PC-9 (cell line): ENCODE measurements around the gene HHATL. TPM values are rescaled to one million over a fixed set of nuclear protein-coding genes. Genes with fewer than 3 reads are reported as not detected.

ENCODE experiments used
- BruUV-seq: library from RNA; stranded (reverse); fragments of 400-500 nt; replicated peaks from 2 replicates; lab custom pipeline; 2021; lab: Mats Ljungman, UMichigan
- CTCF ChIA-PET: fragments of 300-600 bp; sonication (Branson Sonifier 250); formaldehyde crosslinking; loops from one replicate; lab custom pipeline; 2022; ENCODE audit warnings: antibody characterized with exemption; lab: Charles Lee
- POLR2A ChIA-PET: fragments of 300-600 bp; sonication (Branson Sonifier 250); formaldehyde crosslinking; loops from one replicate; lab custom pipeline; 2022; ENCODE audit warnings: antibody characterized with exemption; ENCODE audit not compliant: unreplicated experiment; lab: Charles Lee
- DNase-seq, 2 experiments: peaks; one replicate each; pipeline versions ENCODE4 v3.0.0 to v3.0.0-alpha.2; 2015 to 2022; ENCODE audit warnings: mixed read lengths in 1 of 2
- H2AFZ ChIP-seq: fragments of 200-600 bp; sonication (generic); 2 replicates; pipeline ENCODE4 v1.8.1; 2017; ENCODE audit warnings: antibody characterized with exemption
- H3F3A ChIP-seq: fragments of 200-600 bp; sonication (generic); 2 replicates; pipeline ENCODE4 v1.8.1; 2017; ENCODE audit warnings: antibody characterized with exemption, mild to moderate bottlenecking, low read depth; ENCODE audit not compliant: insufficient read depth
- H3K27ac ChIP-seq: fragments of 200-600 bp; sonication (generic); 2 replicates; pipeline ENCODE4 v1.6.1; 2016; ENCODE audit warnings: mixed run types
- H3K27me3 ChIP-seq: fragments of 200-600 bp; sonication (generic); 2 replicates; pipeline ENCODE4 v1.6.1; 2016; ENCODE audit warnings: low read depth, mixed run types; ENCODE audit not compliant: insufficient read depth
- H3K36me3 ChIP-seq: fragments of 200-600 bp; sonication (generic); 2 replicates; pipeline ENCODE4 v1.6.1; 2016; ENCODE audit warnings: low read depth, mixed run types
- H3K4me1 ChIP-seq: fragments of 200-600 bp; sonication (generic); replicated peaks from 2 replicates; pipeline ENCODE4 v1.6.1; 2016; ENCODE audit warnings: mixed run types; ENCODE audit not compliant: insufficient read depth
- H3K4me2 ChIP-seq: fragments of 200-600 bp; sonication (generic); 2 replicates; pipeline ENCODE4 v1.6.1; 2017; ENCODE audit warnings: mixed run types
- H3K4me3 ChIP-seq: fragments of 200-600 bp; sonication (generic); 2 replicates; pipeline ENCODE4 v1.6.1; 2016; ENCODE audit warnings: mixed run types
- H3K79me2 ChIP-seq: fragments of 200-600 bp; sonication (generic); 2 replicates; pipeline ENCODE4 v1.6.1; 2017; ENCODE audit warnings: low read depth, mixed run types
- H3K9me2 ChIP-seq: fragments of 200-600 bp; sonication (generic); 2 replicates; pipeline ENCODE4 v1.8.1; 2017; ENCODE audit warnings: mild to moderate bottlenecking; ENCODE audit not compliant: insufficient read depth
- H3K9me3 ChIP-seq: fragments of 200-600 bp; sonication (generic); 2 replicates; pipeline ENCODE4 v1.8.1; 2016; ENCODE audit warnings: low read depth; ENCODE audit not compliant: insufficient read depth
- H4K20me1 ChIP-seq: fragments of 200-600 bp; sonication (generic); 2 replicates; pipeline ENCODE4 v1.8.1; 2017; ENCODE audit not compliant: insufficient read depth
- CTCF ChIP-seq: fragments of 200-600 bp; sonication (generic); conservative IDR thresholded peaks from 2 replicates; pipeline ENCODE4 v1.6.1; 2017; ENCODE audit warnings: mixed run types, antibody characterized with exemption, mild to moderate bottlenecking, moderate library complexity
- EZH2 ChIP-seq: fragments of 200-600 bp; sonication (generic); IDR thresholded peaks from 2 replicates; pipeline ENCODE4 v1.8.0; 2017; ENCODE audit warnings: antibody characterized with exemption, low read depth
- intact Hi-C: fragments of 100-400 bp; cut with micrococcal nuclease; formaldehyde crosslinking; loops from one replicate; pipeline ENCODE4 v1.10.0; 2022; ENCODE audit not compliant: unreplicated experiment
- total RNA-seq: library from RNA; stranded (reverse); gene quantifications from 2 replicates; pipeline ENCODE4 v1.2.3, GENCODE V29; 2021

HHATL gene
- total RNA-seq, 1 experiment from 2014 or later = not detected

GRCh38 chr3:42741796-42742195, 39.2 kb upstream of the HHATL start:
- Histone ChIP-seq H3K79me2 (no peaks in the 10 kb centered on the region), H3K4me3 (no peak overlapping the region), H3K36me3 (no peaks in the 10 kb centered on the region), H3K4me2 (no peak overlapping the region), H3K27ac (no peak overlapping the region), H2AFZ (no peak overlapping the region), H3F3A (0 out of 2 replicates have a peak, but pooled peaks cover 3% of the 10 kb centered on the region), H3K4me1 (0 out of 2 replicates have a peak, but pooled peaks cover 12% of the 10 kb centered on the region), H3K9me2 (no peaks in the 10 kb centered on the region), H3K9me3 (no peaks in the 10 kb centered on the region), H4K20me1 (no peaks in the 10 kb centered on the region), H3K27me3 (no peaks in the 10 kb centered on the region)
- BruUV-seq = no TSS peak
- intact Hi-C loops = loop anchor here (5.0 kb wide), 1 partner anchor 184 kb away; no protein-coding TSS in a partner anchor
- ChIA-PET POLR2A (no interaction called here), CTCF (no interaction called here)
- DNase-seq = no peak
- no peak for TF ChIP-seq CTCF
- no peak for TF ChIP-seq EZH2

DNA sequence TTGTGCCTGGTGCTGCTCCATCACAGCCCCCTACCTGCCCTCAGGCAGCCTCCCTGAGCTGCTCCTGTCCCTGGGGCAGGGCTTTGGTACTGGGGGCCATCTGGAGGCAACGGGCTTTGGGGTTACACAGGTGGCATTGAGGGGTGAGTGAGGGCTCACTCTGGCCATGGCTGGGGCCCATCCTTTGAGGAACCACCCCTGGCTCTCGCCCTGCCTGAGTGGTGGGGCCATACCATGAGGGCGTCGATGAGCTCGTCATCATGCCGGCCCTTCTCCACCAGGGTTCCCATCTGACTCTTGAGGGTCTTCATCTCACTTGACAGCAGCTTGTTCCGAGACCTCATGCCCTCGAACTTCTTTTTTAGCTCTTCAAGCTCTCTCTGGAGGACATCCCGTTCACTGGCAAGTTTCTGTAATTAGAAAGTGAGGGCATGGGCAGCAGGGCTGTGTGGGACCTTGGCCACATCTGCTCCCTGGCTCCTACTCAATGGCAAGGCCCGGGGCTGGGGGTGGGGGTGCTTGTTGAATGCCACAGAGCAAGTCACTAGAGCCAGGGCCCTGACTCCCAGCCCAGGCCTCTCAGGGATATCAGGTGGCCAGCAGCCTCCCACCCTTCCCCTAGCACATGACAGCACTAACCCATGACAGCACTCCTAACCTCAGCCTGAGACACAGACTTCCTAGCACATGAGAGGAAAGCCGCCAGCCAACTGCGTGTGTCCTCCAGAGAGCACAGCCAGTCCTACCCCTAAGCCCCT, 37.0 kb upstream of the HHATL start:
- Histone ChIP-seq H3K9me2 (no peaks in the 10 kb centered on the region), H3K27ac (no peak overlapping the region), H3F3A (0 out of 2 replicates have a peak, but pooled peaks cover 3% of the 10 kb centered on the region), H3K4me1 (no peaks in the 10 kb centered on the region), H4K20me1 (no peaks in the 10 kb centered on the region), H3K36me3 (no peaks in the 10 kb centered on the region), H3K79me2 (no peaks in the 10 kb centered on the region), H3K4me2 (no peak overlapping the region), H3K9me3 (no peaks in the 10 kb centered on the region), H3K4me3 (no peak overlapping the region), H3K27me3 (0 out of 2 replicates have a peak, but pooled peaks cover 6% of the 10 kb centered on the region), H2AFZ (no peak overlapping the region)
- intact Hi-C loops = loop anchor here (5.0 kb wide), 1 partner anchor 182 kb away; no protein-coding TSS in a partner anchor
- POLR2A ChIA-PET = no interaction called here
- BruUV-seq = no TSS peak
- no peak for DNase-seq
- CTCF ChIA-PET = no interaction called here
- TF ChIP-seq CTCF (no peak), EZH2 (no peak)

DNA sequence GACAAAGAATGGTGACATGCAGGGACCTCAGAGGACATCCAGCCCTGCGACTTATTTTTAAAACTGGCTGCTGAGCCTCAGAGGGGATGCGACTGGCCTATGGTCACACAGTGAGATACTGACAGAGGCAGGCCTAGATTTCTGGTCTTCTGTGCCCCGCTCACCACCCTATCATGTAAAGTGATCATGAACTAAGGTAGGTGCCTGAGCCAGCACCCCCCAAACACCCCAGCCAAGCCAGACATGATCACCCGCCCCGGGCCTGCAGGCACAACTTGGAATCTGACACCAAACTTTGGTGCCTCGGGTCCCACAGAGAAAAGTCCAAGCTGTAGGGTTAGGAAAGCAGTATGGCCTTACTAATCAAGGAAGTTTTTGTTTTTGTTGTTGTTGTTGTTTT, 33.9 kb upstream of the HHATL start:
- Histone ChIP-seq H3K4me3 (no peak overlapping the region), H3K79me2 (no peaks in the 10 kb centered on the region), H3K27me3 (0 out of 2 replicates have a peak, but pooled peaks cover 6% of the 10 kb centered on the region), H4K20me1 (no peaks in the 10 kb centered on the region), H3K4me2 (no peak overlapping the region), H3F3A (no peaks in the 10 kb centered on the region), H2AFZ (no peak overlapping the region), H3K9me2 (no peaks in the 10 kb centered on the region), H3K27ac (no peak overlapping the region), H3K4me1 (no peaks in the 10 kb centered on the region), H3K9me3 (no peaks in the 10 kb centered on the region), H3K36me3 (no peaks in the 10 kb centered on the region)
- CTCF ChIA-PET = no interaction called here
- DNase-seq = no peak
- TF ChIP-seq EZH2 (no peak), CTCF (no peak)
- POLR2A ChIA-PET = no interaction called here
- intact Hi-C loops = no loop called here
- no TSS peak for BruUV-seq
